HCT116 (cell line): Measurements from ENCODE around the gene ARL6IP1. TPM values are rescaled to one million over a fixed set of nuclear protein-coding genes. Genes with fewer than 3 reads are reported as not detected.

ENCODE experiments used
- ATAC-seq: fragments of 200-7000 bp; cut with Tn5 transposase; 2 replicates; pipeline ENCODE4 v1.9.1; 2020; ENCODE audit warnings: mild to moderate bottlenecking, moderate library complexity
- BruUV-seq: library from RNA; stranded (reverse); fragments of 400-500 nt; replicated peaks from 2 replicates; lab custom pipeline; 2021; lab: Mats Ljungman, UMichigan
- CTCF ChIA-PET: fragments of 300-600 bp; sonication (Branson Sonifier 250); formaldehyde crosslinking; loops from one replicate; lab custom pipeline; 2021; ENCODE audit warnings: antibody characterized with exemption; lab: Charles Lee
- POLR2A ChIA-PET: fragments of 300-600, 350-600 bp; sonication (Branson Sonifier 250); formaldehyde crosslinking; loops from one replicate; lab custom pipeline; 2021; ENCODE audit warnings: antibody characterized with exemption; lab: Charles Lee
- RAD21 ChIA-PET, 2 experiments: fragments of 300-600 bp; sonication (Branson Sonifier 250); formaldehyde crosslinking; loops; one replicate each; lab custom pipeline; 2023; ENCODE audit warnings: low total read pairs in 2 of 2; ENCODE audit not compliant: uncharacterized antibody in 2 of 2, unreplicated experiment in 2 of 2, low non-redundant PET in 1 of 2; lab: Charles Lee
- DNase-seq: peaks from one replicate; pipeline ENCODE4 v3.0.0-alpha.2; 2010; ENCODE audit warnings: low read depth, low spot score
- H2AFZ ChIP-seq: fragments of 200-600 bp; shearing (Covaris generic), sonication (generic); 2 replicates; pipeline ENCODE4 v1.6.1; 2017; ENCODE audit warnings: low read depth, mixed run types, mixed read lengths, antibody characterized with exemption, low read length; ENCODE audit not compliant: poor library complexity, severe bottlenecking
- H3K27ac ChIP-seq: 2 replicates; pipeline ENCODE4 v1.5.1; 2012; ENCODE audit warnings: low read depth, low read length
- H3K27me3 ChIP-seq: fragments of 200-600 bp; sonication (generic); 2 replicates; pipeline ENCODE4 v1.6.1; 2016; ENCODE audit warnings: mixed run types, low read length, mixed read lengths; ENCODE audit not compliant: insufficient read depth
- H3K36me3 ChIP-seq, 2 experiments: fragments of 200-500 bp in 1 of 2; fragments of 200-600 bp in 1 of 2; sonication (Bioruptor generic) in 1 of 2; sonication (generic) in 1 of 2; 2 replicates each; pipeline versions ENCODE4 v1.5.1 to v1.6.1; 2014 to 2016; ENCODE audit warnings: low read length in 2 of 2, inconsistent platforms in 1 of 2, mixed read lengths in 1 of 2, mixed run types in 1 of 2; ENCODE audit not compliant: insufficient read depth in 2 of 2, control insufficient read depth in 1 of 2
- H3K4me1 ChIP-seq, 2 experiments: fragments of 200-600 bp in 1 of 2; sonication (generic) in 1 of 2; 2 replicates each; pipeline versions ENCODE4 v1.5.1 to v1.6.1; 2012 to 2017; ENCODE audit warnings: low read length in 2 of 2, inconsistent platforms in 1 of 2, mild to moderate bottlenecking in 1 of 2, mixed read lengths in 1 of 2, mixed run types in 1 of 2, moderate library complexity in 1 of 2; ENCODE audit not compliant: insufficient read depth in 2 of 2, control insufficient read depth in 1 of 2
- H3K4me2 ChIP-seq: fragments of 200-600 bp; sonication (generic); 2 replicates; pipeline ENCODE4 v1.6.1; 2017; ENCODE audit warnings: mixed run types, low read length, mixed read lengths
- H3K4me3 ChIP-seq, 2 experiments: fragments of 200-600 bp in 1 of 2; sonication (generic) in 1 of 2; replicated peaks in 1 of 2; 2 replicates each; pipeline ENCODE4 v1.5.1; 2011 to 2016; ENCODE audit warnings: low read length in 2 of 2, control low read depth in 1 of 2, low read depth in 1 of 2, mild to moderate bottlenecking in 1 of 2, mixed read lengths in 1 of 2, mixed run types in 1 of 2
- H3K79me2 ChIP-seq: fragments of 200-600 bp; sonication (generic); 2 replicates; pipeline ENCODE4 v1.6.1; 2017; ENCODE audit warnings: mild to moderate bottlenecking, mixed run types, low read length, moderate library complexity, mixed read lengths; ENCODE audit not compliant: insufficient read depth
- H3K9ac ChIP-seq: fragments of 200-600 bp; sonication (generic); 2 replicates; pipeline ENCODE4 v1.6.1; 2016; ENCODE audit warnings: low read length, mixed read lengths
- H3K9me2 ChIP-seq: fragments of 200-600 bp; sonication (generic), shearing (Covaris generic); 2 replicates; pipeline ENCODE4 v1.6.1; 2017; ENCODE audit warnings: mixed run types, mild to moderate bottlenecking, moderate library complexity; ENCODE audit not compliant: insufficient read depth
- H3K9me3 ChIP-seq, 2 experiments: fragments of 200-500 bp in 1 of 2; fragments of 200-600 bp in 1 of 2; sonication (Bioruptor generic) in 1 of 2; sonication (generic) in 1 of 2; 2 replicates each; pipeline ENCODE4 v1.6.1; 2014 to 2017; ENCODE audit warnings: low read length in 2 of 2, mixed read lengths in 2 of 2, inconsistent platforms in 1 of 2, low read depth in 1 of 2, mild to moderate bottlenecking in 1 of 2, mixed run types in 1 of 2, moderate library complexity in 1 of 2; ENCODE audit not compliant: control insufficient read depth in 1 of 2, insufficient read depth in 1 of 2
- H4K20me1 ChIP-seq: fragments of 200-600 bp; sonication (generic), shearing (Covaris generic); 2 replicates; pipeline ENCODE4 v1.6.1; 2017; ENCODE audit warnings: mixed run types, mild to moderate bottlenecking, moderate library complexity; ENCODE audit not compliant: insufficient read depth
- CBX3 ChIP-seq: IDR thresholded peaks from 2 replicates; pipeline ENCODE4 v1.6.1; 2012; ENCODE audit warnings: low read depth
- EGR1 ChIP-seq: IDR thresholded peaks from 2 replicates; pipeline ENCODE4 v1.6.1; 2012; ENCODE audit warnings: low read depth
- ELF1 ChIP-seq: IDR thresholded peaks from 2 replicates; pipeline ENCODE4 v1.6.1; 2012; ENCODE audit warnings: low read depth, borderline replicate concordance
- EZH2 ChIP-seq: fragments of 200-600 bp; sonication (generic); IDR thresholded peaks from 2 replicates; pipeline ENCODE4 v1.6.1; 2017; ENCODE audit warnings: antibody characterized with exemption, mixed run types
- EZH2phosphoT487 ChIP-seq: fragments of 200-600 bp; IDR thresholded peaks from 2 replicates; pipeline ENCODE4 v1.6.1; 2018; ENCODE audit warnings: antibody characterized with exemption, borderline replicate concordance
- FOSL1 ChIP-seq: IDR thresholded peaks from 2 replicates; pipeline ENCODE4 v1.6.1; 2012; ENCODE audit warnings: low read depth
- JUND ChIP-seq: IDR thresholded peaks from 2 replicates; pipeline ENCODE4 v1.6.1; 2012
- POLR2A ChIP-seq: IDR thresholded peaks from 2 replicates; pipeline ENCODE4 v1.7.0; 2011; ENCODE audit warnings: borderline replicate concordance; ENCODE audit not compliant: insufficient read depth, insufficient read length; ENCODE audit errors: extremely low read depth
- RAD21 ChIP-seq: IDR thresholded peaks from 2 replicates; pipeline ENCODE4 v1.6.1; 2012; ENCODE audit warnings: low read depth, mild to moderate bottlenecking
- SIN3A ChIP-seq: IDR thresholded peaks from 2 replicates; pipeline ENCODE4 v1.6.1; 2012; ENCODE audit warnings: low read depth
- SP1 ChIP-seq: IDR thresholded peaks from 2 replicates; pipeline ENCODE4 v1.6.1; 2012; ENCODE audit warnings: low read depth
- SRF ChIP-seq: IDR thresholded peaks from 2 replicates; pipeline ENCODE4 v1.6.1; 2012; ENCODE audit warnings: low read depth
- TCF7L2 ChIP-seq: IDR thresholded peaks from 2 replicates; pipeline ENCODE4 v1.7.0; 2011; ENCODE audit warnings: borderline replicate concordance, inconsistent platforms; ENCODE audit not compliant: insufficient read depth, insufficient read length; ENCODE audit errors: extremely low read depth
- ZFX ChIP-seq: fragments of 450-650 bp; IDR thresholded peaks from 2 replicates; pipeline ENCODE4 v1.6.1; 2017
- ZNF274 ChIP-seq: fragments of 200-500 bp; sonication (Bioruptor generic); IDR thresholded peaks from 2 replicates; pipeline ENCODE4 v1.6.1; 2014; ENCODE audit warnings: mild to moderate bottlenecking, low read depth, low read length, inconsistent platforms
- intact Hi-C: fragments of 100-400 bp; cut with micrococcal nuclease; formaldehyde crosslinking; loops from 2 replicates; pipeline ENCODE4 v1.10.0; 2022
- total RNA-seq: library from RNA; stranded (reverse); gene quantifications from one replicate; pipeline ENCODE4 v1.2.1, GENCODE V29; 2021; ENCODE audit not compliant: unreplicated experiment
- TF ChIP-seq, protein P1 (sequence below): IDR thresholded peaks from 2 replicates; pipeline ENCODE4 v1.6.1; 2011; ENCODE audit warnings: mild to moderate bottlenecking, low read length, moderate library complexity; ENCODE audit not compliant: insufficient replicate concordance; ENCODE audit errors: extremely low read depth
- TF ChIP-seq, protein P2 (sequence below): IDR thresholded peaks from 2 replicates; pipeline ENCODE4 v1.6.1; 2012
- TF ChIP-seq, protein P3 (sequence below): IDR thresholded peaks from 2 replicates; pipeline ENCODE4 v1.6.1; 2012; ENCODE audit warnings: low read depth
- TF ChIP-seq, protein P4 (sequence below), 3 experiments: fragments of 200-600 bp in 1 of 3; sonication (generic) in 1 of 3; IDR thresholded peaks in 2 of 3; conservative IDR thresholded peaks in 1 of 3; 2 replicates each; pipeline ENCODE4 v1.5.1; 2012 to 2017; ENCODE audit warnings: low read depth in 2 of 3, low read length in 2 of 3, antibody characterized with exemption in 1 of 3, borderline replicate concordance in 1 of 3, control low read depth in 1 of 3, mild to moderate bottlenecking in 1 of 3, mixed read lengths in 1 of 3, mixed run types in 1 of 3, moderate library complexity in 1 of 3; ENCODE audit not compliant: insufficient read depth in 1 of 3

ARL6IP1 gene
- total RNA-seq, 1 experiment from 2014 or later = 197 TPM

DNA sequence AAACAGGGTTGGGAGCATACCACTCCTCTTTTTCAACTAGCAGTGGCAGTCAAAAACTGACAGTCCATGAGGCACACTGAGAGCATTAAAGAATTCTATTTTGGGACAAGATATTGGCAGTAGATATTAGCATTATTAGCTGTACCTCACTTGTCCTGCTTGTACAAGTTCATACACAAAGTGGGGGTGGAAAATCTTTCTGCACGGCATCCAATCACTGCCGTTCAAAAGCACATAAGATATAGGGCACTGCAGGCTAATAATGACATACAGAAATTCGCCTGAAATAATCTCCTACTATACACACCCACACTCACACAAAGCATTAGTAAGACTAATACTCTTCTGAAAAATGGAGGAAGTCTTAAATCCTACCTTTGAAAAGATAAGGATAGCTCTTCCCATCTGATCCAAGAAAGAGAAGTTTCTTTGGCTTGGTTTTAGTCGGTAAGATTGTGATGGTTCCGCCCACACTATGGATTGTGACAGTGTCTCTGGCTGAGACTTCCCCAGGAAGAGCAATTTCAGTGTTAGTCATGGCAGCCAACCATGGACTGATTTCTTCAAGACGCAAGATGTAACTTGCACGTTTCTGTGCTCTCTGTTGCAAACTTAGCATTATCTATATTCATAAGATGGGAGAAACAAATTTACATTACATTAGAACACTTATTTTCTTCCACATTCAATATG, 40.6 kb upstream of the ARL6IP1 start:
- ChIA-PET CTCF (no interaction called here), POLR2A (no interaction called here), RAD21 (no interaction called here)
- H2AFZ ChIP-seq = no peak overlapping the region
- H3K36me3 ChIP-seq = peaks cover 63 to 68% of the 10 kb centered on the region in 2 experiments
- no peak overlapping the region for H3K4me3 ChIP-seq
- no peaks in the 10 kb centered on the region for H3K4me1 ChIP-seq
- H3K9me2 ChIP-seq = no peaks in the 10 kb centered on the region
- peaks cover 26% of the 10 kb centered on the region; the same call in 1 of the 2 replicates for H3K79me2 ChIP-seq
- H3K9me3 ChIP-seq = no peaks in the 10 kb centered on the region
- no peak for TF ChIP-seq EZH2phosphoT487
- TF ChIP-seq EGR1 = no peak
- TF ChIP-seq, protein P1, sequence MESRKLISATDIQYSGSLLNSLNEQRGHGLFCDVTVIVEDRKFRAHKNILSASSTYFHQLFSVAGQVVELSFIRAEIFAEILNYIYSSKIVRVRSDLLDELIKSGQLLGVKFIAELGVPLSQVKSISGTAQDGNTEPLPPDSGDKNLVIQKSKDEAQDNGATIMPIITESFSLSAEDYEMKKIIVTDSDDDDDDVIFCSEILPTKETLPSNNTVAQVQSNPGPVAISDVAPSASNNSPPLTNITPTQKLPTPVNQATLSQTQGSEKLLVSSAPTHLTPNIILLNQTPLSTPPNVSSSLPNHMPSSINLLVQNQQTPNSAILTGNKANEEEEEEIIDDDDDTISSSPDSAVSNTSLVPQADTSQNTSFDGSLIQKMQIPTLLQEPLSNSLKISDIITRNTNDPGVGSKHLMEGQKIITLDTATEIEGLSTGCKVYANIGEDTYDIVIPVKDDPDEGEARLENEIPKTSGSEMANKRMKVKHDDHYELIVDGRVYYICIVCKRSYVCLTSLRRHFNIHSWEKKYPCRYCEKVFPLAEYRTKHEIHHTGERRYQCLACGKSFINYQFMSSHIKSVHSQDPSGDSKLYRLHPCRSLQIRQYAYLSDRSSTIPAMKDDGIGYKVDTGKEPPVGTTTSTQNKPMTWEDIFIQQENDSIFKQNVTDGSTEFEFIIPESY = no peak
- no peak for TF ChIP-seq ZFX
- no peak for TF ChIP-seq RAD21
- no peak for TF ChIP-seq POLR2A
- TF ChIP-seq, protein P2, sequence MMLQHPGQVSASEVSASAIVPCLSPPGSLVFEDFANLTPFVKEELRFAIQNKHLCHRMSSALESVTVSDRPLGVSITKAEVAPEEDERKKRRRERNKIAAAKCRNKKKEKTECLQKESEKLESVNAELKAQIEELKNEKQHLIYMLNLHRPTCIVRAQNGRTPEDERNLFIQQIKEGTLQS = no peak
- no peak for TF ChIP-seq SP1
- no peak for TF ChIP-seq JUND
- TF ChIP-seq ELF1 = no peak
- no peak for TF ChIP-seq EZH2
- TF ChIP-seq, protein P3, sequence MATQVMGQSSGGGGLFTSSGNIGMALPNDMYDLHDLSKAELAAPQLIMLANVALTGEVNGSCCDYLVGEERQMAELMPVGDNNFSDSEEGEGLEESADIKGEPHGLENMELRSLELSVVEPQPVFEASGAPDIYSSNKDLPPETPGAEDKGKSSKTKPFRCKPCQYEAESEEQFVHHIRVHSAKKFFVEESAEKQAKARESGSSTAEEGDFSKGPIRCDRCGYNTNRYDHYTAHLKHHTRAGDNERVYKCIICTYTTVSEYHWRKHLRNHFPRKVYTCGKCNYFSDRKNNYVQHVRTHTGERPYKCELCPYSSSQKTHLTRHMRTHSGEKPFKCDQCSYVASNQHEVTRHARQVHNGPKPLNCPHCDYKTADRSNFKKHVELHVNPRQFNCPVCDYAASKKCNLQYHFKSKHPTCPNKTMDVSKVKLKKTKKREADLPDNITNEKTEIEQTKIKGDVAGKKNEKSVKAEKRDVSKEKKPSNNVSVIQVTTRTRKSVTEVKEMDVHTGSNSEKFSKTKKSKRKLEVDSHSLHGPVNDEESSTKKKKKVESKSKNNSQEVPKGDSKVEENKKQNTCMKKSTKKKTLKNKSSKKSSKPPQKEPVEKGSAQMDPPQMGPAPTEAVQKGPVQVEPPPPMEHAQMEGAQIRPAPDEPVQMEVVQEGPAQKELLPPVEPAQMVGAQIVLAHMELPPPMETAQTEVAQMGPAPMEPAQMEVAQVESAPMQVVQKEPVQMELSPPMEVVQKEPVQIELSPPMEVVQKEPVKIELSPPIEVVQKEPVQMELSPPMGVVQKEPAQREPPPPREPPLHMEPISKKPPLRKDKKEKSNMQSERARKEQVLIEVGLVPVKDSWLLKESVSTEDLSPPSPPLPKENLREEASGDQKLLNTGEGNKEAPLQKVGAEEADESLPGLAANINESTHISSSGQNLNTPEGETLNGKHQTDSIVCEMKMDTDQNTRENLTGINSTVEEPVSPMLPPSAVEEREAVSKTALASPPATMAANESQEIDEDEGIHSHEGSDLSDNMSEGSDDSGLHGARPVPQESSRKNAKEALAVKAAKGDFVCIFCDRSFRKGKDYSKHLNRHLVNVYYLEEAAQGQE = no peak
- TF ChIP-seq FOSL1 = no peak
- no peak for TF ChIP-seq SIN3A
- no peak for TF ChIP-seq SRF
- TF ChIP-seq, protein P4, sequence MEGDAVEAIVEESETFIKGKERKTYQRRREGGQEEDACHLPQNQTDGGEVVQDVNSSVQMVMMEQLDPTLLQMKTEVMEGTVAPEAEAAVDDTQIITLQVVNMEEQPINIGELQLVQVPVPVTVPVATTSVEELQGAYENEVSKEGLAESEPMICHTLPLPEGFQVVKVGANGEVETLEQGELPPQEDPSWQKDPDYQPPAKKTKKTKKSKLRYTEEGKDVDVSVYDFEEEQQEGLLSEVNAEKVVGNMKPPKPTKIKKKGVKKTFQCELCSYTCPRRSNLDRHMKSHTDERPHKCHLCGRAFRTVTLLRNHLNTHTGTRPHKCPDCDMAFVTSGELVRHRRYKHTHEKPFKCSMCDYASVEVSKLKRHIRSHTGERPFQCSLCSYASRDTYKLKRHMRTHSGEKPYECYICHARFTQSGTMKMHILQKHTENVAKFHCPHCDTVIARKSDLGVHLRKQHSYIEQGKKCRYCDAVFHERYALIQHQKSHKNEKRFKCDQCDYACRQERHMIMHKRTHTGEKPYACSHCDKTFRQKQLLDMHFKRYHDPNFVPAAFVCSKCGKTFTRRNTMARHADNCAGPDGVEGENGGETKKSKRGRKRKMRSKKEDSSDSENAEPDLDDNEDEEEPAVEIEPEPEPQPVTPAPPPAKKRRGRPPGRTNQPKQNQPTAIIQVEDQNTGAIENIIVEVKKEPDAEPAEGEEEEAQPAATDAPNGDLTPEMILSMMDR (IDR thresholded peaks at IDR 0.05 in 2 of 3, conservative IDR thresholded peaks at IDR 0.05 in 1 of 3; ENCODE audit: borderline replicate concordance in 1 of 3, insufficient read depth in 1 of 3, low read depth in 2 of 3, low read length in 2 of 3) = no peak
- no peak for TF ChIP-seq TCF7L2
- no peak for TF ChIP-seq CBX3
- no peak for TF ChIP-seq ZNF274
- no peak overlapping the region for H3K27ac ChIP-seq
- H3K9ac ChIP-seq = no peak overlapping the region
- H3K4me2 ChIP-seq = no peak overlapping the region
- intact Hi-C loops = no loop called here
- DNase-seq = no peak
- no peak for ATAC-seq
- no peaks in the 10 kb centered on the region; the same call in 1 of the 2 replicates for H4K20me1 ChIP-seq
- no peaks in the 10 kb centered on the region for H3K27me3 ChIP-seq
- BruUV-seq = no TSS peak
